GM21825 (cell line): Measurements from ENCODE around the gene TTLL5.

Source experiments
- ATAC-seq: cut with Tn5 transposase; IDR thresholded peaks from one replicate; pipeline ENCODE4 v1.9.1; 2021; ENCODE audit warnings: mild to moderate bottlenecking, moderate library complexity; ENCODE audit not compliant: unreplicated experiment

Gene TTLL5

GRCh38 chr14:75946785-75947184 lies 285.7 kb downstream of the TTLL5 start:
- ATAC-seq: no peak

- ATAC-seq: no peak
Observed at GRCh38 chr14:75952489-75952888, 291.4 kb downstream of the TTLL5 start.

- no peak for ATAC-seq
Observed at GRCh38 chr14:75959031-75959430, 298.0 kb downstream of the TTLL5 start.

GRCh38 chr14:75960231-75960630 lies 299.2 kb downstream of the TTLL5 start:
- peak; percentile 86 for ATAC-seq

GRCh38 chr14:75961662-75962061 lies 300.6 kb downstream of the TTLL5 start:
- ATAC-seq: no peak

- no peak for ATAC-seq
Observed at GRCh38 chr14:75967866-75968265, 306.8 kb downstream of the TTLL5 start.

GRCh38 chr14:75968456-75968855 lies 307.4 kb downstream of the TTLL5 start:
- ATAC-seq: no peak

- no peak for ATAC-seq
Observed at GRCh38 chr14:75969126-75969525, 308.1 kb downstream of the TTLL5 start.

- ATAC-seq: no peak
Observed at GRCh38 chr14:75969891-75970290, 308.8 kb downstream of the TTLL5 start.

GRCh38 chr14:75970989-75971388 lies 309.9 kb downstream of the TTLL5 start:
- no peak for ATAC-seq

GRCh38 chr14:75971509-75971908 lies 310.5 kb downstream of the TTLL5 start:
- ATAC-seq: no peak

- no peak for ATAC-seq
Observed at GRCh38 chr14:75972801-75973421, 311.9 kb downstream of the TTLL5 start.

GRCh38 chr14:75976826-75977581 lies 316.0 kb downstream of the TTLL5 start:
- ATAC-seq: no peak

GRCh38 chr14:75977582-75977943 lies 316.5 kb downstream of the TTLL5 start:
- no peak for ATAC-seq

GRCh38 chr14:75978249-75978731 lies 317.2 kb downstream of the TTLL5 start:
- ATAC-seq: no peak

- ATAC-seq: no peak
Observed at GRCh38 chr14:75979071-75979571, 318.1 kb downstream of the TTLL5 start.

- no peak for ATAC-seq
Observed at GRCh38 chr14:75979648-75980565, 318.9 kb downstream of the TTLL5 start.

GRCh38 chr14:75980856-75981255 lies 319.8 kb downstream of the TTLL5 start:
- ATAC-seq: no peak

- peak; percentile 46 for ATAC-seq
Observed at GRCh38 chr14:75981426-75982265, 320.6 kb downstream of the TTLL5 start, which contains the start of gene TGFB3. Gene TGFB3 (minus strand): TSS chr14:75981995. CDS start chr14:75980893, 1,102 bp downstream.
